ENCODE results near the gene ZNF253.
"Not testable (repeated sequence)": the region's sequence is repeated elsewhere in the genome, so short reads cannot be mapped to it uniquely, and the experiment has no call there.

Gene ZNF253

DNA sequence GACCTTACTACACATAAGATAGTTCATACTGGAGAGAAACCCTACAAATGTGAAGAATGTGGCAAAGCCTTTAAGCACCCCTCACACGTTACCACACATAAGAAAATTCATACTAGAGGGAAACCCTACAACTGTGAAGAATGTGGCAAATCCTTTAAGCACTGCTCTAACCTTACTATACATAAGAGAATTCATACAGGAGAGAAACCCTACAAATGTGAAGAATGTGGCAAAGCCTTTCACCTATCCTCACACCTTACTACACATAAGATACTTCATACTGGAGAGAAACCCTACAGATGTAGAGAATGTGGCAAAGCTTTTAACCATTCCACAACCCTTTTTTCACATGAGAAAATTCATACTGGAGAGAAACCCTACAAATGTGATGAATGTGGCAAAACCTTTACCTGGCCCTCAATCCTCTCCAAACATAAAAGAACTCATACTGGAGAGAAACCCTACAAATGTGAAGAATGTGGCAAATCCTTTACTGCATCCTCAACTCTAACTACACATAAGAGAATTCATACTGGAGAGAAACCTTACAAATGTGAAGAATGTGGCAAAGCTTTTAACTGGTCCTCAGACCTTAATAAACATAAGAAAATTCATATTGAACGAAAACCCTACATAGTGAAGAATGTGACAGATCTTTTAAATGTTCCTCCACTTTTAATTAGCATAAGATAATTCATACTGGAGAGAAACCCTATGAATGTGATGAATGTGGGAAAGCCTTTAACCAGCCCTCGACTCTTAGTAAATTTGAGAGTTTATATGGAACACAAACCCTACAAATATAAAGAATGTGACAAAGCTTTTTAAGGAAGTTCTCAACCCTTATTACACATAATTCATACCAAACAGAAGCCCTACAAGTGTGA lies 26.6 kb downstream of the ZNF253 start:
- DNase-seq = not testable (repeated sequence)

DNA sequence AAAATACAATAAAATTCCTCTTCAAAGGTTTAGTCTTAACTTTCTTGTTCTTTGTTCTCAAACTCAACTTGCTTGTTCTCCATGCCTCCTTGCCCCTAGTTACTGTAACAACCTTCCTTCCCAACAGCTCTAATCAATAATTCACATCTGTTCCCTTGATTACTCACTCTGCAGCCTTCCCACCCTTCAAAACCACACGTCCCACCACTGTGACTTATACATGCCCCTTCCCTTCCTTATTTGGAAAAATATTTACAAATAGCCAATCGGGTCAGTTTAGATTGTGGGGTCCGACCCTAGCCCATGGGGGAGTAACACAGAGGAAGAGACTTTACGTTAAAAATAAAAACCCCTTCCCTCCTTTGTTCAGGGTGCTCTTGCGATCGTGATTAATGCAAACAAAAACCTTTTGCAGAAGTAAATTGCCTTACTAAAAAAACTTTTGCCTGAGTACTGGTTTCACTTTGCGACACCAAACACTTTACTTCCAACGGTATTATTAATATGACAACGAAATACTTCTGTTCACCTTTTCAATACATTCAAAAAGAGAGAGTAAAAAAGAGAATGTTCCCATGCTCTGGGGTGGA lies 34.6 kb downstream of the ZNF253 start:
- no peak for DNase-seq

DNA sequence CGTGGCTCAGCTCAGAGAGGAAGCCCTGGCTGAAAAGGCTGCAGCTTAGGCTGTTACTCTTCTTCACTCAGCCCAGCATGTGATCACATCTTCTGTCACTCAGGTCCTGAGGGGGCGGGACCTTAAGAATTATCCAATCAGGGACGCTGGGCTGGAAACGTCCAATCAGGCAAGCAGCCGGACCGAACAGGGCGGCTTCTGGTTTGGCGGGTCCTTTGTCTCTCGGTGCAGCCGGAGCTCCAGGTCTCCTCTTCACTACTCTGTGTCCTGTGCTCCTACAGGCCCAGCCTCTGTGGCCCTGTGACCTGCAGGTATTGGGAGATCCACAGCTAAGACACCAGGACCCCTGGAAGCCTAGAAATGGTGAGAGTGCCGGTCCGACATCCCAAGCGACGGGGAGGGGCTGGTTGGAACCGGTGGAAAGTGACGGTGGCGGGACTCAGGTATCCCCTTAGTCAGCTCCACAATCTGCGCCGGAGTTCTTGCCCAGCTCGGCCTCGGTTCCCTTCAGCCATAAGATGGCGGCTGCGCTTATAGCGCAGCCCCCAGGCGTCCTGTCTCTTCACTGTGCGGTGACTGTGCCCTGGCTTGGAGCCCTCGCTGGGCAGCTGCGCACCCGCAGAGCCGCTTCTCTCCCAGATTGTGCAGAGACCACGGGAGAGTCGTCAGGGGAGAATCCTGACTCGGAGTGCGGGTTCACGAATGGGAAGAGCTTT lies 35.2 kb downstream of the ZNF253 start, which contains the start of gene ZNF93:
TSS of gene ZNF93 (plus strand) at position 218 of the 716 bp plus-strand sequence. CDS start at position 361, 143 bp downstream.
- DNase-seq = peak; percentile 28 to 97 (median 84)

DNA sequence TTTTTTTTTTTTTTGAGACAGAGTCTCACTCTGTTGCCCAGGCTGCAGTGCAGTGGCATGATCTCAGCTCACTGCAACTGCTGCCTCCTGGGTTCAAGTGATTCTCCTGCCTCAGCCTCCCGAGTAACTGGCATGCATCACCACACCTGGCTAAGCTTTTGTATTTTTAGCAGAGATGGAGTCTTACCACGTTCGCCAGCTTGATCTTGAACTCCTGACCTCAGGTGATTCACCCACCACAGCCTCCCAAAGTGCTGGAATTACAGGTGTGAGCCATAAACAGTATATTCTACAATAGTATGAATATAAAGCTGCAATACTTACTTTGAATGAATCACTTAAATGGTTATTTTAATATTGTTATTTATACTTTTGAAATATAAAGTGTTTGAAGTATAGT lies 41.9 kb downstream of the ZNF253 start:
- DNase-seq = not testable (repeated sequence)

DNA sequence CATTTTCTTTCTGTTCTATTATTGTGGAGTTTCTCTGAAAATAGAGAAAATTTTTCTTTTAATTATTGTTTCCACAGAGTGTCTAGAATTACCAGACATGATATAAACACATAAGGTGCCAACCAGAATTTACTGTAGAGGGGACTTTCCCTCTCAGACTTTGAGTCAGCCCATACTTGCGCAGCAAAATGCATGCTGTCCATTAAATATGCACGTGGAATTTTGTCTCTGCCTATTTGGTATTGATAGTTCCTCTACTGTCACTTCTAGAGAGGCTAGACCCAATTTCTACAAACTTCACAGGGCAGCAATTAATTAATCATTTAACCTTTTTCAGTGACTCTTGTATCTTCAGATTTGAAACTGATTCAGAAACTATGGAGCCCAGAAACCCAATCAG lies 44.0 kb downstream of the ZNF253 start:
- no peak for DNase-seq

DNA sequence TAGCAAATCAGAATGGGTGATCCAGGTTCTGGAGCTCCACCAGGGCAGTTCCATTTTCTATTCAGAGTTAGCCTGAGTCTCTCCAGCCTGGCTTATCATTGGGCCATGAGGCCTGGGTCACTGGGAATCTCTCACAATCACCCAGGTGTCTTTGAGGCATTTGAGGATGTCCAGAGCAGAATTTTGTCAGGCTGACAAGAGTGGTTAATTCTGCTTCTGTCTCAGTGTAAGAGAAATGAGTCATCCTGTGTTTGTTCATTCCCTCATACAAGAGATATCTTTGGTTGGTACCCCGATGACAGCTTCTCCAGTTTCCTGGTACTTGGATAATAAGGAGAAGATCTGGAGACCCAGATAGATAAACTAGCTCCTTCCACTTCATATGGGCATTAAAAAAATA lies 45.5 kb downstream of the ZNF253 start:
- no peak for DNase-seq

DNA sequence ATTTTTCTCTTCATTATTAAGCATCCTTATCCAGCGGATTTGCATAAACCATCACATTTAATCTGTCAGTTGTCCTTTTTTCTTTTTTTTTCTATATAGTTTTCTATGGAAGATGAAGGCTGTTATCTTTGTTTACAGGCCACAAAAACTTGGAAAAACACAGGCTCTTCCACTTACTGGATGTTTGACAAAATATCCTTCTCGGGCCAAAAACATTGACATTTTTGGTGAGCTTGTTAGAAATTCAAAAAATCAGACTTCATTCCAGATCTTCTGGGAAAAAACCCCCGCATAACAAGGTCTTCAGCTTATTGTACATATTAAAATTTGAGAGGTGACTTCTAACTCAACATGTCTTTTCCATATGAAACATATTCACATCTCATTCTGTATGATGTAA lies 48.9 kb downstream of the ZNF253 start:
- DNase-seq = no peak

DNA sequence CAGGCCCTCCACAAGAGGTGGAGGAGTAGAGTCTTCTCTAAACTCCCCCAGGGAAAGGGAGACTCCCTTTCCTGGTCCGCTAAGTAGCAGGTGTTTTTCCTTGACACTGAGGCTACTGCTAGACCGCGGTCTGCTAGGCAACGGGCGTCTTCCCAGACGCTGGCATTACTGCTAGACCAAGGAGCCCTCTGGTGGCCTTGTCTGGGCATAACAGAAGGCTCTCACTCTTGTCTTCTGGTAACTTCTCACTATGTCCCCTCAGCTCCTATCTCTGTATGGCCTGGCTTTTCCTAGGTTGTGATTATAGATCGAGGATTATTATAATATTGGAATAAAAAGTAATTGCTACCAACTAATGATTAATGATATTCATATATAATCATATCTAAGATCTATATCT lies 64.7 kb downstream of the ZNF253 start:
- DNase-seq = peak in 29 of 51 donors; percentile 0 to 74 (median 20)

DNA sequence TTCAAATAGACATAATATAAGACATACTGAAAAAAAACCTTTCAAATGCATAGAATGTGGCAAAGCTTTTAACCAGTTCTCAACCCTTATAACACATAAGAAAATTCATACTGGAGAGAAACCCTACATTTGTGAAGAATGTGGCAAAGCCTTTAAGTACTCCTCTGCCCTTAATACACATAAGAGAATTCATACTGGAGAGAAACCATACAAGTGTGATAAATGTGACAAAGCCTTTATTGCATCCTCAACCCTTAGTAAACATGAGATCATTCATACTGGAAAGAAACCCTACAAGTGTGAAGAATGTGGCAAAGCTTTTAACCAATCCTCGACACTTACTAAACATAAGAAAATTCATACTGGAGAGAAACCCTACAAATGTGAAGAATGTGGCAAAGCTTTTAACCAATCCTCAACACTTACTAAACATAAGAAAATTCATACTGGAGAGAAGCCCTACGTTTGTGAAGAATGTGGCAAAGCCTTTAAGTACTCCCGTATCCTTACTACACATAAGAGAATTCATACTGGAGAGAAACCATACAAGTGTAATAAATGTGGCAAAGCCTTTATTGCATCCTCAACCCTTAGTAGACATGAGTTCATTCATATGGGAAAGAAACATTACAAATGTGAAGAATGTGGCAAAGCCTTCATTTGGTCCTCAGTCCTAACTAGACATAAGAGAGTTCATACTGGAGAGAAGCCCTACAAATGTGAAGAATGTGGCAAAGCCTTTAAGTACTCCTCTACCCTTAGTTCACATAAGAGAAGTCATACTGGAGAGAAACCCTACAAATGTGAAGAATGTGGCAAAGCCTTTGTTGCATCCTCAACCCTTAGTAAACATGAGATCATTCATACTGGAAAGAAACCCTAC lies 68.0 kb downstream of the ZNF253 start:
- DNase-seq = not testable (repeated sequence)

DNA sequence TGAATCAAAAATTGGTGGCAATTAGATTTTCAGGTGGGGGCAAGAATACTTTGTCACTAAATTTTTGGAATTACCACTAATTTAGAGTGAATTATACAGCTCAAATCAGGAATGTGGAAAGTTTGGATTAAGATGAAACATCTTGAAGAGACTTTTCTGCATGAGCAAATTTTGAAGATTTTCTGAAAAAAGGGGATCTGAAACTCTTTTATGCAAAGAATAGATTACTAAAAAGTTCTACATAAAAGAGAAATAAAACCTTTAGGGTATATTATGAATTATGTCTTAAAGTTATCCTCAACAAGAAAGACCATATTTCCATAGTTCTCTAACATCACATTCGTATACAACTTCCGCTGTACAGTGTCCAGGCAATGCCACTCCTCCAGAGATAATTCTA lies 71.7 kb downstream of the ZNF253 start:
- no peak for DNase-seq

DNA sequence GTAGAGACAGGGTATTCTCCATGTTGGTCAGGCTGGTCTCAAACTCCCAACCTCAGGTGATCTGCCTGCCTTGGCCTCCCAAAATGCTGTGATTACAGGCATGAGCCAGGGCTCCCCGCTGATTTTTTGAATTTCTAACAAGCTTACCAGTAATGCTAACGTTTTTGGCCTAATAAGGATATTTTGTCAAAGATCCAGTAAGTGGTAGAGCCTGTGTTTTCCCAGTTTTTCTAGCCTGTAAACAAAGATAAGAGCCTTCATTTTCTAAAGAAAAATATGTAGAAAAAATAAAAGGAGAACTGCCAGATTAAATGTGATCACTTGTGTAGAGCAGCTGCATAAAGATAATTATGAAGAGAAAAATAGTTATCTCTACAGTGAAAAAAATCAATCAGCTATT lies 72.8 kb downstream of the ZNF253 start:
- DNase-seq = no peak

DNA sequence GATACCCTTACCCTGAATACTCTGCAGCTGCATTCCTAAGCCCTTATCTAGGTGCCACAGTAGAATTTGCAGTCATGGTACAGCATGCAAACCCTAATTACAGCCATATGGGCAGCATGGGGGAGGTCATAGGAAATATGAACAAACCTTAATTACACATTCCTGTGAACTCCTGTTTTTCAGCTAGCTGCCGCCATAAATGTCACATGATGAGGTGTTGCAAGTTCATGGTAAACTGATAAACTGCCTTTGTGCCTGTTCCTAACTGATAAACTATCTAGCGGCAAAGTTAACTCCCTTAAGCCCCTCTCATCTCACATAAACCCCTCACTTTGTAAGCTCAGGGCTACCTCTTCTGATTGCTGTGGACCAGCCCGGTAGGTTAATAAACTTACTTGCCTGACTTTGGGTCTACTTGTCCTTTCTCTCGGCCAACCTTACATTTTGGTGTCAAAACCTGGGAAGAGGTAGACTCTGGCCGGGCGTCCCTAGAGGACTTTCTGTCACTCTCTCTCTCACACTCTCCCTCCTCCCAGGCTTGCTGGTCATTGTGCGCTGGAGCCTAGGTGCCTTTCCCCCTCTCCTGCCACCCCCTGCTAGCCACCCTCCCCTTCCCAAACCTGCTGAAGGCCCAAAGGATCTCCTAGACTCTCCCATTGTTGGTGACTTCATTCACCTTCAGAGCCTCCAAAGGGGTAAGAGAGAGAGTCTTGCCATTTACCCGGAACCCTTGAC lies 78.3 kb downstream of the ZNF253 start:
- no peak for DNase-seq
